Tibial nerve (tissue), 4 donors: ENCODE measurements around the gene CDK6.

ENCODE experiments used
- EP300 ChIP-seq, 2 donors: sonication (generic); formaldehyde crosslinking; IDR thresholded peaks; one replicate each; pipeline ENCODE4 v1.6.1; 2017; ENCODE audit warnings: antibody characterized with exemption in 2 of 2, mild to moderate bottlenecking in 1 of 2
- POLR2A ChIP-seq, 2 donors: fragments of 450-650 bp; IDR thresholded peaks; one replicate each; pipeline ENCODE4 v1.6.1; 2017; ENCODE audit warnings: antibody characterized with exemption in 2 of 2, mild to moderate bottlenecking in 2 of 2, moderate library complexity in 2 of 2
- TF ChIP-seq, protein P1 (sequence below), 5 experiments: fragments of 200-600 bp in 3 of 5; fragments of 450-650 bp in 2 of 5; sonication (generic) in 3 of 5; IDR thresholded peaks; one replicate each; pipeline ENCODE4 v1.5.1; 2016 to 2019; ENCODE audit warnings: antibody characterized with exemption in 5 of 5, mild to moderate bottlenecking in 3 of 5, moderate library complexity in 2 of 5

GRCh38 chr7:92727755-92728154 is 108.6 kb downstream of the CDK6 start:
- TF ChIP-seq, protein P1, sequence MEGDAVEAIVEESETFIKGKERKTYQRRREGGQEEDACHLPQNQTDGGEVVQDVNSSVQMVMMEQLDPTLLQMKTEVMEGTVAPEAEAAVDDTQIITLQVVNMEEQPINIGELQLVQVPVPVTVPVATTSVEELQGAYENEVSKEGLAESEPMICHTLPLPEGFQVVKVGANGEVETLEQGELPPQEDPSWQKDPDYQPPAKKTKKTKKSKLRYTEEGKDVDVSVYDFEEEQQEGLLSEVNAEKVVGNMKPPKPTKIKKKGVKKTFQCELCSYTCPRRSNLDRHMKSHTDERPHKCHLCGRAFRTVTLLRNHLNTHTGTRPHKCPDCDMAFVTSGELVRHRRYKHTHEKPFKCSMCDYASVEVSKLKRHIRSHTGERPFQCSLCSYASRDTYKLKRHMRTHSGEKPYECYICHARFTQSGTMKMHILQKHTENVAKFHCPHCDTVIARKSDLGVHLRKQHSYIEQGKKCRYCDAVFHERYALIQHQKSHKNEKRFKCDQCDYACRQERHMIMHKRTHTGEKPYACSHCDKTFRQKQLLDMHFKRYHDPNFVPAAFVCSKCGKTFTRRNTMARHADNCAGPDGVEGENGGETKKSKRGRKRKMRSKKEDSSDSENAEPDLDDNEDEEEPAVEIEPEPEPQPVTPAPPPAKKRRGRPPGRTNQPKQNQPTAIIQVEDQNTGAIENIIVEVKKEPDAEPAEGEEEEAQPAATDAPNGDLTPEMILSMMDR (IDR thresholded peaks at IDR 0.05) = no peak
- TF ChIP-seq EP300 (IDR thresholded peaks at IDR 0.05) = no peak
- TF ChIP-seq POLR2A (IDR thresholded peaks at IDR 0.05) = no peak
